ENCODE measurements around the gene CLEC2L. TPM values are rescaled to one million over a fixed set of nuclear protein-coding genes. Genes with fewer than 3 reads are reported as not detected.
A peak's percentile ranks its signal among the peaks of the same experiment; 100 is the strongest.

Gene CLEC2L
- total RNA-seq, result not detected

DNA sequence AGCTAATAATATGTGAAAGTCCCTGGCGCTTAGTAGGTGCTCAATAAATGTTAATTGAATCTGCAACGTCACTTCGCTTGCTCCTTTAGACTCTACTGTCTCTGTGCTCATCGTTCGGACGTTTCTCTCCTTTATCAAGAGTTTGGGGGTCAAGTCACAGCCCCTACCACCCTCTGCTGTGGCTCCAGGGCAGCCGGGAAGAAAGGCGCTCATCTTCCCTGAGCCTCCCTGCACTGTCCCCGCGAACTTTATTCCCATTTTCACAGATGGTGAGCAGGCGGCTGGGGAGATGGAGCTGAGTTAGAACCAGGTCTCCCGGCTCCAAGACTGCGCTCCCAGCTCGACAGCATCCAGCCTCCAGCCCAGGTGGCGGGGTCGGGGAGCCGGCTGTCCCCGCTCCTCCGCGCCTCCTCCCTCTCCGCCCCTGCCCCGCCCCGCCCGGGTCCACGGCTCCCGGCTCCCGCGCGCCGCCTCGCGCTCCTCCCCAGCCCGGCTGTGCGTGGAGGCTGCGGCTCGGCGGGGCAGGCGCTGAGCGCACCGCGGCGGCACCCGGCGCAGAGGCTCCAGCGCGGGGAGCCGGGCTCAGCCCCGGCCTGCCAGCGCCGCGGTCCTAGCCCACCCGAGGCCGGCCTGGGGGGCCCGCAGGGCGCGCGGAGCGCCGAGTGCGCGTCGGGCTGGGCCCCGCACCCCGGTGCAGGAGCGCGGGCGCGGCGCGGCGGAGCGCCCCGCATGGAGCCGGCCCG is at the start of gene CLEC2L:
CLEC2L (plus strand) TSS at position 487 of the 743 bp plus-strand sequence; CDS start at position 730, 243 bp downstream.
- H3K27me3 Mint-ChIP-seq (ENCODE audit: low read depth), result peaks cover 44% of the 10 kb centered on the region
- peak within 1 kb of the TSS; percentile 33 for H3K4me3 Mint-ChIP-seq
- peaks cover 6% of the 10 kb centered on the region for H3K4me1 Mint-ChIP-seq (ENCODE audit: low read depth)
- ATAC-seq, result peak; percentile 61 to 80
- no peak for DNase-seq
- H3K36me3 Mint-ChIP-seq (ENCODE audit: insufficient read depth), result no peaks in the 10 kb centered on the region
- no peaks in the 10 kb centered on the region for H3K9me3 Mint-ChIP-seq

DNA sequence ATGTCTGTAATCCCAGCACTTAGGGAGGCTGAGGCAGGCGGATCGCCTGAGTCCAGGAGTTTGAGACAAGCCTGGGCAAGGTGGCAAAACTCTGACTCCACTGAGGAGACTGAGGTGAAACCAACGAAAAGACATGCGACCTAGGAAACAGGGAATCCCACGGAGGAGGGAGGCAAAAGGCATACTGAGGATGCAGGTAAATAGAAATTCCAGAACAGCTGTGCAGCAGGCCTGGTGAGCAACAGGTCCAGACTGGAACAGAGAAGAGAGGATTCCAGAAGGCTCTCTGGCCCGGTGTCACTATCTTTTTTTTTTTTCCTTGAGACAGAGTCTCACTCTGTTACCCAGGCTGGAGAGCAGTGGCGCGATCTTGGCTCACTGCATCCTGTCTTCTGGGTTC is 47.3 kb upstream of the CLEC2L start:
- ATAC-seq, result no peak

DNA sequence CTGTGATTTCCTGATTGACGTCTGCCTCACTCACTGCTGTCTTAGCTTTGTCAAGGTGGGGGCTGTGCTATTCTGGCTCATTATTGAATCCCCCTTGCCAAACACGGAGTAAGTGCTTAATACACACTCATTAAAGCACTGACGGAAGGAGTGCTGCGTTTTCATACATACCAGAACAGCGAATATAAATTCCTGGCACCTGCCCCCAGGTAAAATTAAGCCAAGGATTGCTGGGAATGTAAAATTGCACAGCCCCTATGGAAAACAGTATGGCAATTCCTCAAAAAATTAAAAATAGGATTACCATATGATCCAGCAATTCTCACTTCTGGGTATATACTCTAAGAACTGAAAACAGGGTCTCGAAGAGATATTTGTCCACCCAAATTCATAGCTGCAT is 46.6 kb upstream of the CLEC2L start:
- ATAC-seq, result no peak
- H3K27me3 Mint-ChIP-seq (ENCODE audit: low read depth), result peaks cover 17% of the 10 kb centered on the region
- H3K9me3 Mint-ChIP-seq, result peaks cover 6% of the 10 kb centered on the region
- no peak for DNase-seq
- no peaks in the 10 kb centered on the region for H3K36me3 Mint-ChIP-seq (ENCODE audit: insufficient read depth)
- no peaks in the 10 kb centered on the region for H3K4me1 Mint-ChIP-seq (ENCODE audit: low read depth)
- H3K4me3 Mint-ChIP-seq, result no peak overlapping the region

More for the DNA sequence above, 47.3 kb upstream of the CLEC2L start:
- H3K4me1 Mint-ChIP-seq (ENCODE audit: low read depth), result no peaks in the 10 kb centered on the region
- no peak for DNase-seq
- no peak overlapping the region for H3K4me3 Mint-ChIP-seq
- no peaks in the 10 kb centered on the region for H3K36me3 Mint-ChIP-seq (ENCODE audit: insufficient read depth)
- H3K27me3 Mint-ChIP-seq (ENCODE audit: low read depth), result peaks cover 14% of the 10 kb centered on the region
- peaks cover 6% of the 10 kb centered on the region for H3K9me3 Mint-ChIP-seq

DNA sequence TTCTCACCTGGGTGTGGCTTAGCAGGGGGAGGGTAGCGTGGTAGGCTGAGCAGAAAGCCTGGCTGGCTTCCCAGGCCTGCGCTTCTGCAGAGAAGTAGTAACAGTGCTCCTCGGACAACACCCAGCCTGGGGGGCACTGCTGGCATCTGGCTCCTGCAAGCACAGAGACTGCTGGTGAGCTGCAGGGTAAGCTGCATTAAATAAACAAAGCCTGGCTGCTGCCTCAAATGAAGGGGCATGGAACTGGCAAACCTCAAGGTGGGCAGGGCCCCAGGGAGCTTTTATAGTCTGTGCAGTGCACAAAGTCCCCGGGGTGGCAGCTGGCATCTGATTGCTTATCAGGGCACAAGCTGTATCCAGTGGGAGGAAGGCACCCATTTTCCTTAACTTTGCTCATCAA is 43.9 kb upstream of the CLEC2L start:
- Mint-ChIP-seq H3K27me3 (ENCODE audit: low read depth) (peaks cover 24% of the 10 kb centered on the region), H3K4me1 (ENCODE audit: low read depth) (no peaks in the 10 kb centered on the region), H3K36me3 (ENCODE audit: insufficient read depth) (no peaks in the 10 kb centered on the region), H3K4me3 (no peak overlapping the region), H3K9me3 (no peaks in the 10 kb centered on the region)
- DNase-seq, result no peak
- no peak for ATAC-seq

DNA sequence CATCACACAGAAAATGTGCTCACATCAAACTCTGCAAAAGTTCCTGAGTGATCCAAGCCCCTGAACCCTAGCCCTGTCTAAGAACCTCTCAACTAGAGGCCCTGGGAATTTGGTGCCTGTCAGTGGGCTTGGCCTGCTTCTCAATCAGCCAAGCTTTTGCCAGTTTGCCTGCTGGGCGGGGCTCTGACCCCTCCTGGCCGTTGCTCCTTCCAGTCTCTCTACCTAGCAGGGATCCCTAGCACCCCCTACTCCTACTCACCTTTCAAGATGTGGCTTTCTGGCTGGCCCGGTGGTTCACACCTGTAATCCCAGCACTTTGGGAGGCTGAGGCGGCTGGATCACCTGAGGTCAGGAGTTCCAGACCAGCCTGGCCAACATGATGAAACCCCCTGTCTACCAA is 42.1 kb upstream of the CLEC2L start:
- peaks cover 29% of the 10 kb centered on the region for H3K27me3 Mint-ChIP-seq (ENCODE audit: low read depth)

DNA sequence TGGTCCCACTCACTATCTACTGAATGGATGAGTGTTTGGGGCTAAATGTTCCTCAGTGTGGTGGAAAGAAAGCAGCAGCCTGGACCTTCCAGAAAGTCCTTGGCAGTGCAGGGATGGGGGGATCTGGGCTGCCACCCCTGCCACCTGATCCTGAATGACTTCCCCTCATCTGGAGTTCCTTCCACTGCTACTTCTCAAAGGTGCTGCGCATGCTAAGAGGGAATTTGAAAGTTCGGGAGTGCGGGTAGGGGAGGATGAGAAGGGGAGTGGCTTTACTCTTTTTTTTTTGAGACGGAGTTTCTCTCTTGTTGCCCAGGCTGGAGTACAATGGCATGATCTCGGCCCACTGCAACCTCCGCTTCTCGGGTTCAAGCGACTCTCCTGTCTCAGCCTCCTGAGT is 41.4 kb upstream of the CLEC2L start:
- Mint-ChIP-seq H3K4me3 (peak overlapping the region; percentile 64), H3K36me3 (ENCODE audit: insufficient read depth) (no peaks in the 10 kb centered on the region), H3K4me1 (ENCODE audit: low read depth) (no peaks in the 10 kb centered on the region), H3K9me3 (no peaks in the 10 kb centered on the region), H3K27me3 (ENCODE audit: low read depth) (peaks cover 31% of the 10 kb centered on the region)
- DNase-seq, result no peak
- no peak for ATAC-seq

More for the DNA sequence above, 42.1 kb upstream of the CLEC2L start:
- Mint-ChIP-seq H3K4me1 (ENCODE audit: low read depth) (no peaks in the 10 kb centered on the region), H3K9me3 (no peaks in the 10 kb centered on the region), H3K36me3 (ENCODE audit: insufficient read depth) (no peaks in the 10 kb centered on the region), H3K4me3 (no peak overlapping the region)
- DNase-seq (no peak), ATAC-seq (no peak)

DNA sequence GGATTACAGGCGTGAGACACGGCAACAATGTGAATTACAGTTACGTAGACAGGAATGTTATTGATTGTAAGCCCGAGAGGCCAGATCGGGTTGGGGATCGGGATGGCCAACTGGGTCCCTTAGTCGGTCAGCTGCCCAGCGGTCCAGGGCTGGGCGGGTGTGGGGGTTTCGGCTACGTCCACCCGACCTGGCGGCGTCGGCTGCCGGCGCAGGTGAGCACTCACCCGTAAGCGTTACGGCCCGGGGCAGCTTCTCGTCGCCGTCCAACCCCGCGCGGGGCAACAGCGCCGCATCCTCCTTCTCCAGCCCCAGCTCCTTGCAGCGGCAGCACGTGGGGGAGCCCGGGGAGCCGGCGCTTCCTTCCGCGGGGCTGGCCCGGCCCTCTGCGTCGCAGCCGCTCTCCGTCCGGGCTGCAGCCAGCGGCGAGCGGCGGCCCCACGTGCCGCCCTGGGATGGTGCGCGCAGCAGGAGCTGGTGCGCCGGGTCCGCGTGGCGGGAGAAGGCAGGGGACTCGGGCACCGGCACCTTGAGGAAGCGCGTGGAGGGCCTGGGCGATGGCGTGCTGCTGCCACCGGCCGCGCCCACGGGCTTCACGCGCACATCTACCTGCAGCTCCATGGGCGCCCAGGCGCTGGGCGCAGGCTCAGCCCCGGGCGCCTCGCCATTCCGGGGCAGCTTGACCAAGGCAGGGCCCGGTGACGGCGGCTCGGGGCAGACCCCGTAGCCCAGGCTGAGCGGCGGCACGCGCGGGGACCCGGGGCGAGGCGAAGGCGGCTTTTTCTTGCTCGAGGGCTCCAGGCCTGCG is 40.6 kb upstream of the CLEC2L start:
- ATAC-seq, result peak; percentile 36 to 48
- Mint-ChIP-seq H3K4me3 (peak overlapping the region; percentile 64), H3K9me3 (no peaks in the 10 kb centered on the region), H3K36me3 (ENCODE audit: insufficient read depth) (no peaks in the 10 kb centered on the region), H3K27me3 (ENCODE audit: low read depth) (peaks cover 29% of the 10 kb centered on the region), H3K4me1 (ENCODE audit: low read depth) (no peaks in the 10 kb centered on the region)
- DNase-seq, result no peak

DNA sequence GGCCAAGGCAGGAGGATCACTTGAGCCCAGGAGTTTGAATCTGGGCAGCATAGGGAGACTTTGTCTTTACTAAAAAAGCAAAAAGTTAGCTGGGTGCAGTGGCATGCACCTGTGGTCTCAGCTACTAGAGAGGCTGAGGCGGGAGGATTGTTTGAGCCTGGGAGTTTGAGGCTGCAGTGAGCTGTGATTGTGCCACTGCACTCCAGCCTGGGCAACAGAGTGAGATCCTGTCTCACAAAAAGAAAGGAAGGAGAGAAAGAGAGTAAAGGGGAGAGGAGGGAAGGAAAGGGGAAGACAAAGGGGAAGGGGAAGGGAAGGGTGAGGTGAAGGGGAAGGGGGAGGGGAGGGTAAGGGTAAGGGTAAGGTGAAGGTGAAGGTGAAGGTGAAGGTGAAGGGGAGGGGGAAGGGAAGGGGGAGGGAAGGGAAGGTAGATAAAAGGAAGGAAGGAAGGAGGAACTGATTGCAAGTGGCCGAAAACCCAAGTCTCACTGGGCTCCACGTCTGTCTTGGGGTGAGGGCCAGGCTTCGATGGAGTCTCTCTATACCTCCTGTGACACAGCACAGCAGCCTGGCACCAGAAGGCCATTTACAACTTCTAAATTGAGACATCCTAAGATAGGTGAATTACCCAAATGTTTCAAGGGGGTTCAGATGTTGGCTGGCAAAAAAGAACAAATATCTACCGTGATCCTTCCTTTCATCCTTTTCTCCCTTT is 36.0 kb upstream of the CLEC2L start:
- DNase-seq, result no peak
- H3K36me3 Mint-ChIP-seq (ENCODE audit: insufficient read depth), result no peaks in the 10 kb centered on the region
- no peaks in the 10 kb centered on the region for H3K4me1 Mint-ChIP-seq (ENCODE audit: low read depth)
- H3K9me3 Mint-ChIP-seq, result peaks cover 1% of the 10 kb centered on the region
- H3K27me3 Mint-ChIP-seq (ENCODE audit: low read depth), result peaks cover 21% of the 10 kb centered on the region
- no peak for ATAC-seq
- H3K4me3 Mint-ChIP-seq, result no peak overlapping the region

DNA sequence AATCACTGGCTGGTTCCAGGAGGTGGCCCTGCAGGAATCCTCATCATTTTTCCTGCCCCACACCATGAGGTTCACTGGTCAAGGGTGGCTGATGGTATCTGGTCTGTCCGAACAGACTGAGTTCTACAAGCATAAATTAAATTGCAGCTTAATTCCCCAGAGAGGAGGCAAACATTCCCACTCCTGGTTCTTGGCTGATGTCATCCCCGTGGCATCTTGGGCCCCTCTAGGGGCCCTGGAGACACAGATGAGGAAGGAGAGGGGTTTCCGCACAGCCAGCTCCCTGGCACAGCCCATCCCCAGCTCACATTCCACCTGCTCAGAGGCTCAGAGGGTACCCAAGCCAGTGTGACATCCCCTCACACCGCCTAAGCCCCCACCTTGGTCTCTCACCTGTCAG is 34.7 kb upstream of the CLEC2L start:
- Mint-ChIP-seq H3K9me3 (peaks cover 6% of the 10 kb centered on the region), H3K4me1 (ENCODE audit: low read depth) (no peaks in the 10 kb centered on the region), H3K27me3 (ENCODE audit: low read depth) (peaks cover 19% of the 10 kb centered on the region), H3K36me3 (ENCODE audit: insufficient read depth) (no peaks in the 10 kb centered on the region), H3K4me3 (no peak overlapping the region)
- no peak for ATAC-seq
- DNase-seq, result no peak

DNA sequence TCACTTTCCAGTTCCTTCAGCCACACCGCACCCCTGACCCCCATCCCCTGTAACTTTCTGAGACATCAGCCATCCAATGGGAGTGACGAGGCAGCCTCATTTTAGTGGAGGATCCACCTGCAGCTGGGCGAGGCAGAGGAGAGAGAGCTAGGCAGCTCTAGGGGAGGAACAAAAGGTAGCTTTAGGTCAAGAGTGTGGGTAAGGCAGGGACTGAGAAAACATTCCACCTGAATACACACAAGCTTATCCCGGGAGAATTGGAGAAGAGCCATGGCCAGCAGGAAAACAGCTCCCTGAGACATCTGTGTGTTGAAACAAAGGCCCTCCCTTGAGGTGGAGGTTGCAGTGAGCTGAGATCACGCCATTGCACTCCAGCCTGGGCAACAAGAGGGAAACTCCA is 33.4 kb upstream of the CLEC2L start:
- Mint-ChIP-seq H3K4me3 (no peak overlapping the region), H3K27me3 (ENCODE audit: low read depth) (peaks cover 15% of the 10 kb centered on the region), H3K36me3 (ENCODE audit: insufficient read depth) (no peaks in the 10 kb centered on the region), H3K9me3 (peaks cover 6% of the 10 kb centered on the region), H3K4me1 (ENCODE audit: low read depth) (peaks cover 3% of the 10 kb centered on the region)
- no peak for ATAC-seq
- DNase-seq, result no peak

DNA sequence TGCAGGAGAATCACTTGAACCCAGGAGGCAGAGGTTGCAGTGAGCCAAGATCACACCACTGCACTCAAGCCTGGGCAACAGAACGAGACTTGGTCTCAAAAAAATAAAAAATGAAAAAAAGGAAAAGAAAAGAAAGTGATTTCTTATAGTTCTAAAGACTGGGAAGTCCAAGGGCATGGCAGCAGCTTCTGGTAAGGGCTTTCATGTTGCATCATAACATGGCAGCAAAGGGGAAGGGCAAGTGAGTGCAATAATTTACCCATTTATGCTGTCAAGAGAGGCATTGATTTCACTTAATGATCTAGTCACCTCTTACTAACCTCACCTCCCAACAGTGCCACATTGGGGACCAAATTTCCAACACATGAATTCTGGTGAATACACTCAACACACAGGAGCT is 31.2 kb upstream of the CLEC2L start:
- H3K4me3 Mint-ChIP-seq, result no peak overlapping the region
- H3K9me3 Mint-ChIP-seq, result peaks cover 6% of the 10 kb centered on the region
- ATAC-seq (no peak), DNase-seq (no peak)
- H3K27me3 Mint-ChIP-seq (ENCODE audit: low read depth), result peaks cover 10% of the 10 kb centered on the region
- H3K36me3 Mint-ChIP-seq (ENCODE audit: insufficient read depth), result no peaks in the 10 kb centered on the region
- peaks cover 7% of the 10 kb centered on the region for H3K4me1 Mint-ChIP-seq (ENCODE audit: low read depth)

DNA sequence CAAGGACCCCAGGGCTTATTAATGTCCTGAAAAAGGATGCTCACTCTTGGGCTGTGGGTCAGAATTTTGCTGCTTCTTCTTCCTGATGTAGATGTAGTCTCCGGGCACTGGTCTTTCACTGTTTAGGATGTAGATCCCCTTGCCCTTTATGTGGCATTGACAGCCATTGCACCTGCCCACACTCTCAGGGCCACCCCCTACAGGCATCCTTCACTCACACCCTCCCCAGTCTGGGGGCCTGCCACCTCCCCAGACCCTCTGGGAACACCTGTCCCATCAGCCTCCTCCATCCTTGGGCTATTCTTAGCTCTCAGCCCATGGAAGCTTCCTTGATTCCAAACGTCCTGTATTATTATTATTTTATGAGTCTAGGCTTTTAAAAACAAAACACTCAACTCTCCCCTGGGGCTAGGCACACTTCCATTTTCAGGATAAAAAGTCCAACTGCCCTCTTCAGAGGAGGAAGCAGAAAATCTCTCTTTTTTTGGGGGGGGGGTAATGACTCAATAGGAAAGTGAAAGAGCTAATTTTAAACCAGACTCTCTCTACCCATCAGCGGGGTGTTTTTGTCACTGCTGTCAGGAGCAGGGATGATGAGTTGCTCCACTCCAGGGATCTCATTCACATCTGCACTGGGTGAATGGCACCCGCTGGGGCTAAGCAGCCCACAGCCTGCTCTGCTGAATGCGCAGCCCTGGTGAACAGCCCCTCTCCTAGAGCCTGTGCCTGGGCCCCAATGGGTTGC is 28.5 kb upstream of the CLEC2L start:
- ATAC-seq (peak; percentile 33 to 42), DNase-seq (no peak)
- H3K4me1 Mint-ChIP-seq (ENCODE audit: low read depth), result peaks cover 12% of the 10 kb centered on the region
- peaks cover 2% of the 10 kb centered on the region for H3K27me3 Mint-ChIP-seq (ENCODE audit: low read depth)
- no peak overlapping the region for H3K4me3 Mint-ChIP-seq
- H3K9me3 Mint-ChIP-seq, result peaks cover 6% of the 10 kb centered on the region
- no peaks in the 10 kb centered on the region for H3K36me3 Mint-ChIP-seq (ENCODE audit: insufficient read depth)

DNA sequence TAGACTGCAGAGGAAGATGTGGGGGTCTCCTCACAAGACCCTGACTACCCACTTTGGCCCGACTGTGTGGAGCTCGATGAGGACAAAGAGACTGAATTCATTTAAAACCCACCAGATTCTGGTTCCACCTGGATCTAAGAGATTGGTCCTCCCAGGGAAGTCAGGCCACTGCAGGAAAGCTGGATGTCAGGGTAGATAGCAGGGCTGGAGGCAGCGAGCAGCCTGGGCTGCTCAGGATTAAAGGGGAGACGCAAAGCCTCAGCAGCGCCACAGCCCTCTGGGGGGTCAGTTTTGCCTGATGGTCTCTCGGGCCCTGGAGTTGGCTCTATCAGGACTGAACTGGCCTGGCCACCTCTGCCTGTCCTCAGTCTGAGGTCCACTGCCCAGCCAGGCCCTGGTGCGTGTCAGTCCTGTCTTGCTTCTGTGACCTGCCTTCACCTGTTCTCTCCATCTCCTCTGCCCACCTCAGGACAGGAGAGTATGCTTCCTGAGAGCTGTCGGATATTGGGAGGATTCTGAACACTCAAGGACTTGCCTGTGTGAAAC is 27.8 kb upstream of the CLEC2L start:
- DNase-seq (no peak), ATAC-seq (no peak)
- Mint-ChIP-seq H3K4me3 (no peak overlapping the region), H3K9me3 (peaks cover 6% of the 10 kb centered on the region), H3K36me3 (ENCODE audit: insufficient read depth) (no peaks in the 10 kb centered on the region), H3K4me1 (ENCODE audit: low read depth) (peaks cover 15% of the 10 kb centered on the region), H3K27me3 (ENCODE audit: low read depth) (peaks cover 5% of the 10 kb centered on the region)

DNA sequence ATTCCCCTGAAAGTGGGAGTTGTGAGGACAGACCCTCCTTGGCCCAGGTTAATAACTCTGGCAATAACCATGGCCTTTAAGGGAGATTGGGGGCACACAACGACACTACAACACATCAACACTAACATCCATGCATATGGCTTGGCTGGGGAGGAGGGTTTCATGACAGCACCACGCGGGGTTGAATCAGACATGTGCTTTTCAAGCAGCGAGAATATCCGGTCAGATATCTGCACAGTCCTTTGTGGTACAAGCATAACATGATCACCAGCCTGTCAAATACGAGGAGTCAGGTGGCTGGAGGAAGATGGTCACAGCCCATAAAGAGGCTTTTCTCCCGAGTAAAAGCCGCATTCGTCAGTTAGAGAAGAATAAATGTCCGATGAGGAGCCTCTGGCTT is 27.0 kb upstream of the CLEC2L start:
- peaks cover 15% of the 10 kb centered on the region for H3K4me1 Mint-ChIP-seq (ENCODE audit: low read depth)
- H3K9me3 Mint-ChIP-seq, result peaks cover 6% of the 10 kb centered on the region
- DNase-seq (no peak), ATAC-seq (no peak)
- H3K4me3 Mint-ChIP-seq, result no peak overlapping the region
- H3K27me3 Mint-ChIP-seq (ENCODE audit: low read depth), result peaks cover 3% of the 10 kb centered on the region
- H3K36me3 Mint-ChIP-seq (ENCODE audit: insufficient read depth), result no peaks in the 10 kb centered on the region
